CD4-positive, alpha-beta memory T cell (primary cell): ENCODE results near the gene BNC1. TPM values are rescaled to one million over a fixed set of nuclear protein-coding genes. Genes with fewer than 3 reads are reported as not detected.
A peak's percentile ranks its signal among the peaks of the same experiment; 100 is the strongest.
"Not testable (repeated sequence)": the region's sequence is repeated elsewhere in the genome, so short reads cannot be mapped to it uniquely, and the experiment has no call there.

Experiments used
- CTCF ChIA-PET: fragments of 350-600 bp; sonication (Branson Sonifier 250); formaldehyde crosslinking; loops from one replicate; lab custom pipeline; 2021; ENCODE audit warnings: inconsistent platforms; ENCODE audit not compliant: partially characterized antibody; lab: Charles Lee
- POLR2A ChIA-PET: fragments of 350-600 bp; sonication (Branson Sonifier 250); formaldehyde crosslinking; loops from one replicate; lab custom pipeline; 2021; ENCODE audit not compliant: partially characterized antibody; lab: Charles Lee
- DNase-seq, 5 donors: peaks; one replicate each; pipeline versions ENCODE4 v3.0.0 to v3.0.0-alpha.2; 2020 to 2022; ENCODE audit warnings: mixed read lengths in 1 of 5
- H3K27ac ChIP-seq: one replicate; pipeline ENCODE4 v1.7.0; 2013; ENCODE audit warnings: low read depth, low read length
- H3K27me3 ChIP-seq: 2 replicates; pipeline ENCODE4 v1.7.0; 2013; ENCODE audit warnings: mild to moderate bottlenecking, low read length, moderate library complexity; ENCODE audit not compliant: insufficient read depth
- H3K36me3 ChIP-seq: 2 replicates; pipeline ENCODE4 v1.7.0; 2013; ENCODE audit warnings: mild to moderate bottlenecking, low read length, moderate library complexity; ENCODE audit not compliant: insufficient read depth
- H3K4me1 ChIP-seq: 2 replicates; pipeline ENCODE4 v1.7.0; 2013; ENCODE audit warnings: mild to moderate bottlenecking, low read length, moderate library complexity; ENCODE audit not compliant: insufficient read depth
- H3K4me3 ChIP-seq, 2 donors: one replicate each; pipeline ENCODE4 v1.7.0; 2013; ENCODE audit warnings: low read length in 2 of 2, mild to moderate bottlenecking in 1 of 2
- H3K9me3 ChIP-seq, 2 donors: one replicate each; pipeline ENCODE4 v1.7.0; 2013; ENCODE audit warnings: low read length in 2 of 2, control low read depth in 1 of 2; ENCODE audit not compliant: control insufficient read depth in 1 of 2
- H3K27ac Mint-ChIP-seq, 7 donors: one replicate each; pipeline ENCODE4 v1.8.0; 2020 to 2021; ENCODE audit warnings: mixed read lengths in 7 of 7, mild to moderate bottlenecking in 6 of 7, inconsistent platforms in 3 of 7, moderate library complexity in 3 of 7
- H3K27me3 Mint-ChIP-seq, 2 donors: one replicate each; pipeline ENCODE4 v1.8.0; 2020 to 2021; ENCODE audit warnings: mixed read lengths in 2 of 2
- H3K36me3 Mint-ChIP-seq, 2 donors: one replicate each; pipeline ENCODE4 v1.8.0; 2020 to 2021; ENCODE audit warnings: mixed read lengths in 2 of 2, inconsistent platforms in 1 of 2, mild to moderate bottlenecking in 1 of 2
- H3K4me1 Mint-ChIP-seq, 4 donors: one replicate each; pipeline ENCODE4 v1.8.0; 2020 to 2021; ENCODE audit warnings: mixed read lengths in 4 of 4, mild to moderate bottlenecking in 1 of 4
- H3K4me3 Mint-ChIP-seq, 8 donors: one replicate each; pipeline ENCODE4 v1.8.0; 2020 to 2021; ENCODE audit warnings: mixed read lengths in 8 of 8, mild to moderate bottlenecking in 7 of 8, moderate library complexity in 6 of 8, inconsistent platforms in 3 of 8
- H3K9me3 Mint-ChIP-seq, 8 donors: one replicate each; pipeline ENCODE4 v1.8.0; 2020 to 2021; ENCODE audit warnings: mixed read lengths in 8 of 8, mild to moderate bottlenecking in 5 of 8, inconsistent platforms in 3 of 8, moderate library complexity in 1 of 8
- intact Hi-C: fragments of 100-400 bp; cut with micrococcal nuclease; formaldehyde crosslinking; loops from one replicate; pipeline ENCODE4 v1.15.1; 2023
- polyA plus RNA-seq, 2 donors: library from polyadenylated mRNA; unstranded; fragments of 300-500 nt; fragmentation: Illumina TruSeq; gene quantifications; one replicate each; pipeline ENCODE4 v1.2.3, GENCODE V29; 2021
- total RNA-seq, 2 experiments: library from RNA; stranded (reverse); gene quantifications; one replicate each; pipeline ENCODE4 v1.2.3, GENCODE V29; 2021

The BNC1 gene
- total and polyA plus RNA-seq, 4 experiments from 2014 or later, result not detected

GRCh38 chr15:83250781-83251180 lies 33.7 kb downstream of the BNC1 start:
- intact Hi-C loops, result no loop called here
- H3K27ac ChIP-seq, result no peak overlapping the region
- no peak overlapping the region for H3K27ac Mint-ChIP-seq
- no peaks in the 10 kb centered on the region for H3K4me1 Mint-ChIP-seq
- no peaks in the 10 kb centered on the region for H3K4me1 ChIP-seq
- CTCF ChIA-PET, result interaction anchor here (4.7 kb wide), 1 partner anchor 14 kb away, joined by 20 read pairs; no protein-coding TSS in a partner anchor
- H3K27me3 Mint-ChIP-seq, result peaks cover 21 to 27% of the 10 kb centered on the region in 2 donors
- DNase-seq, result no peak
- POLR2A ChIA-PET, result no interaction called here
- H3K36me3 Mint-ChIP-seq, result no peaks in the 10 kb centered on the region
- H3K27me3 ChIP-seq, result no peaks in the 10 kb centered on the region
- H3K4me3 Mint-ChIP-seq, result no peak overlapping the region
- H3K9me3 ChIP-seq, result no peaks in the 10 kb centered on the region
- H3K4me3 ChIP-seq, result no peak overlapping the region
- H3K36me3 ChIP-seq, result no peaks in the 10 kb centered on the region
- no peaks in the 10 kb centered on the region for H3K9me3 Mint-ChIP-seq

- peaks cover 21 to 25% of the 10 kb centered on the region in 2 donors for H3K27me3 Mint-ChIP-seq
Measured at GRCh38 chr15:83249030-83249343, 35.5 kb downstream of the BNC1 start.

GRCh38 chr15:83248151-83249029 lies 36.1 kb downstream of the BNC1 start:
- peak in 4 of 5 donors; percentile 18 to 37 (median 32) for DNase-seq
- Mint-ChIP-seq H3K27ac (no peak overlapping the region), H3K4me3 (no peak overlapping the region), H3K4me1 (no peaks in the 10 kb centered on the region), H3K27me3 (peaks cover 21 to 25% of the 10 kb centered on the region in 2 donors), H3K36me3 (no peaks in the 10 kb centered on the region), H3K9me3 (peaks cover 0 to 2% (median 0%) of the 10 kb centered on the region in 8 donors)
- no peak overlapping the region for H3K4me3 ChIP-seq
- ChIA-PET POLR2A (no interaction called here), CTCF (interaction anchor here (0.6 to 4.7 kb wide), 18 partner anchors 8 to 578 kb away, joined by 3 to 20 read pairs (median 4); no protein-coding TSS in a partner anchor)
- no peak overlapping the region for H3K27ac ChIP-seq
- no peaks in the 10 kb centered on the region for H3K27me3 ChIP-seq
- H3K36me3 ChIP-seq, result no peaks in the 10 kb centered on the region
- no peaks in the 10 kb centered on the region for H3K9me3 ChIP-seq
- no peaks in the 10 kb centered on the region for H3K4me1 ChIP-seq
- intact Hi-C loops, result loop anchor here (10.0 kb wide), 1 partner anchor 306 kb away; no protein-coding TSS in a partner anchor

More at GRCh38 chr15:83249030-83249343, 35.5 kb downstream of the BNC1 start:
- ChIA-PET CTCF (interaction anchor here (0.9 to 4.7 kb wide), 16 partner anchors 8 to 324 kb away, joined by 3 to 20 read pairs (median 4); no protein-coding TSS in a partner anchor), POLR2A (no interaction called here)
- Histone ChIP-seq H3K4me3 (no peak overlapping the region), H3K9me3 (no peaks in the 10 kb centered on the region), H3K4me1 (no peaks in the 10 kb centered on the region), H3K27ac (no peak overlapping the region), H3K27me3 (no peaks in the 10 kb centered on the region), H3K36me3 (no peaks in the 10 kb centered on the region)
- Mint-ChIP-seq H3K27ac (no peak overlapping the region), H3K4me1 (no peaks in the 10 kb centered on the region), H3K4me3 (no peak overlapping the region), H3K9me3 (peaks cover 0 to 2% (median 0%) of the 10 kb centered on the region in 8 donors), H3K36me3 (no peaks in the 10 kb centered on the region)
- no peak for DNase-seq
- intact Hi-C loops, result loop anchor here (10.0 kb wide), 1 partner anchor 306 kb away; no protein-coding TSS in a partner anchor

- Mint-ChIP-seq H3K4me1 (no peaks in the 10 kb centered on the region), H3K9me3 (peaks cover 0 to 13% (median 8%) of the 10 kb centered on the region in 8 donors), H3K27me3 (peaks cover 16 to 21% of the 10 kb centered on the region in 2 donors), H3K36me3 (no peaks in the 10 kb centered on the region), H3K27ac (no peak overlapping the region), H3K4me3 (no peak overlapping the region)
- H3K36me3 ChIP-seq, result no peaks in the 10 kb centered on the region
- H3K27ac ChIP-seq, result no peak overlapping the region
- no peaks in the 10 kb centered on the region for H3K9me3 ChIP-seq
- H3K4me3 ChIP-seq, result no peak overlapping the region
- DNase-seq, result no peak
- no peaks in the 10 kb centered on the region for H3K4me1 ChIP-seq
- no peaks in the 10 kb centered on the region for H3K27me3 ChIP-seq
- intact Hi-C loops, result loop anchor here (10.0 kb wide), 1 partner anchor 311 kb away; no protein-coding TSS in a partner anchor
- ChIA-PET POLR2A (no interaction called here), CTCF (interaction anchor here (0.7 kb wide), 1 partner anchor 52 kb away, joined by 3 read pairs; no protein-coding TSS in a partner anchor)
Measured at GRCh38 chr15:83243634-83244033, 40.8 kb downstream of the BNC1 start.

- Histone ChIP-seq H3K27ac (no peak overlapping the region), H3K4me3 (no peak overlapping the region), H3K9me3 (no peaks in the 10 kb centered on the region), H3K4me1 (no peaks in the 10 kb centered on the region), H3K27me3 (no peaks in the 10 kb centered on the region), H3K36me3 (no peaks in the 10 kb centered on the region)
- H3K4me1 Mint-ChIP-seq, result no peaks in the 10 kb centered on the region
- POLR2A ChIA-PET, result no interaction called here
- CTCF ChIA-PET, result no interaction called here
- no peak overlapping the region for H3K27ac Mint-ChIP-seq
- no peaks in the 10 kb centered on the region for H3K36me3 Mint-ChIP-seq
- no peak for DNase-seq
- peaks cover 0 to 10% (median 2%) of the 10 kb centered on the region in 8 donors for H3K9me3 Mint-ChIP-seq
- H3K4me3 Mint-ChIP-seq, result no peak overlapping the region
- intact Hi-C loops, result no loop called here
- peaks cover 6 to 9% of the 10 kb centered on the region in 2 donors for H3K27me3 Mint-ChIP-seq
Measured at GRCh38 chr15:83230242-83230641, 54.2 kb downstream of the BNC1 start.

GRCh38 chr15:83225449-83225848 lies 59.0 kb downstream of the BNC1 start:
- Mint-ChIP-seq H3K4me1 (no peaks in the 10 kb centered on the region), H3K4me3 (peak overlapping the region in 3 of 8 donors; percentile 6 to 57 (median 33)), H3K27me3 (peaks cover 3 to 9% of the 10 kb centered on the region in 2 donors), H3K36me3 (no peaks in the 10 kb centered on the region), H3K9me3 (no peaks in the 10 kb centered on the region), H3K27ac (no peak overlapping the region)
- Histone ChIP-seq H3K4me1 (no peaks in the 10 kb centered on the region), H3K36me3 (no peaks in the 10 kb centered on the region), H3K27me3 (no peaks in the 10 kb centered on the region), H3K4me3 (no peak overlapping the region), H3K27ac (no peak overlapping the region), H3K9me3 (no peaks in the 10 kb centered on the region)
- intact Hi-C loops, result no loop called here
- ChIA-PET POLR2A (no interaction called here), CTCF (no interaction called here)
- no peak for DNase-seq

- POLR2A ChIA-PET, CTCF ChIA-PET: not testable (repeated sequence)
Measured at GRCh38 chr15:83221781-83222180, 62.7 kb downstream of the BNC1 start.

More at GRCh38 chr15:83221781-83222180, 62.7 kb downstream of the BNC1 start:
- H3K4me1 Mint-ChIP-seq, H3K36me3 ChIP-seq, H3K4me1 ChIP-seq, H3K27me3 ChIP-seq, H3K9me3 Mint-ChIP-seq, H3K36me3 Mint-ChIP-seq, H3K9me3 ChIP-seq, H3K27ac ChIP-seq, DNase-seq, H3K4me3 ChIP-seq, H3K27ac Mint-ChIP-seq, H3K4me3 Mint-ChIP-seq, intact Hi-C loops: not testable (repeated sequence)
- peaks cover 6 to 17% of the 10 kb centered on the region in 2 donors for H3K27me3 Mint-ChIP-seq
